ENCODE results near the gene USP15. TPM values are rescaled to one million over a fixed set of nuclear protein-coding genes. Genes with fewer than 3 reads are reported as not detected.
A peak's percentile ranks its signal among the peaks of the same experiment; 100 is the strongest.

The USP15 gene
- 153 TPM for polyA plus RNA-seq (2013)

GRCh38 chr12:62259993-62260732, at the start of gene USP15:
TSS of gene USP15 (plus strand) at chr12:62260404. CDS start at chr12:62260415, 11 bp downstream.
- CTCF ChIA-PET = interaction anchor here (0.7 to 1.3 kb wide), 8 partner anchors 9 to 175 kb away, joined by 3 to 9 read pairs (median 4); no protein-coding TSS in a partner anchor
- H3K36me3 ChIP-seq (ENCODE audit: control insufficient read depth in 4 of 4, insufficient read depth in 4 of 4, low read length in 3 of 4) = peaks cover 0 to 5% (median 0%) of the 10 kb centered on the region in 4 experiments
- POLR2A ChIA-PET = interaction anchor here (0.8 to 1.2 kb wide), 6 partner anchors 9 to 213 kb away, joined by 3 to 5 read pairs (median 3); no protein-coding TSS in a partner anchor
- WGBS (ENCODE audit: insufficient coverage) = 0% methylated on average over 56 of the region's 61 CpGs
- no peaks in the 10 kb centered on the region for H3K9me3 ChIP-seq (ENCODE audit: control extremely low read depth in 1 of 5, control insufficient read depth in 4 of 5, insufficient read depth in 2 of 5, low read depth in 1 of 5, low read length in 4 of 5)
- H3K4me1 ChIP-seq (ENCODE audit: control extremely low read depth in 1 of 4, control insufficient read depth in 4 of 4, insufficient read depth in 4 of 4, low read length in 3 of 4) = peaks cover 36 to 77% (median 49%) of the 10 kb centered on the region in 4 experiments
- H3K4me3 ChIP-seq (ENCODE audit: control insufficient read depth in 1 of 7, extremely low read depth in 1 of 7, insufficient read depth in 4 of 7, low read depth in 2 of 7, low read length in 6 of 7) = peak within 1 kb of the TSS; percentile 82 to 100 (median 96)
- H3K27ac ChIP-seq (ENCODE audit: insufficient read depth in 1 of 2, low read depth in 1 of 2, low read length in 2 of 2, poor library complexity in 1 of 2, severe bottlenecking in 2 of 2) = peak within 1 kb of the TSS; percentile 96 to 98
- no peaks in the 10 kb centered on the region for H3K27me3 ChIP-seq (replicated peaks in 2 of 5; ENCODE audit: control insufficient read depth in 4 of 5, insufficient read depth in 5 of 5, low read length in 4 of 5)
- DNase-seq = peak; percentile 98 to 99 (median 99)

- WGBS (ENCODE audit: insufficient coverage) = 20% methylated on average over 5 of the region's 7 CpGs
Observed at GRCh38 chr12:62210422-62210821, 49.8 kb upstream of the USP15 start.

GRCh38 chr12:62211510-62211909, 48.7 kb upstream of the USP15 start:
- ChIA-PET POLR2A (no interaction called here), CTCF (interaction anchor here (0.7 to 2.0 kb wide), 3 partner anchors 8 to 10 kb away, joined by 3 to 6 read pairs (median 3); no protein-coding TSS in a partner anchor)
- H3K27me3 ChIP-seq (replicated peaks in 2 of 5; ENCODE audit: control insufficient read depth in 4 of 5, insufficient read depth in 5 of 5, low read length in 4 of 5) = no peaks in the 10 kb centered on the region
- peak in 2 of 3 donors; percentile 23 to 28 for DNase-seq
- peaks cover 9 to 26% (median 13%) of the 10 kb centered on the region in 4 experiments for H3K4me1 ChIP-seq (ENCODE audit: control extremely low read depth in 1 of 4, control insufficient read depth in 4 of 4, insufficient read depth in 4 of 4, low read length in 3 of 4)
- H3K36me3 ChIP-seq (ENCODE audit: control insufficient read depth in 4 of 4, insufficient read depth in 4 of 4, low read length in 3 of 4) = no peaks in the 10 kb centered on the region
- H3K9me3 ChIP-seq (ENCODE audit: control extremely low read depth in 1 of 5, control insufficient read depth in 4 of 5, insufficient read depth in 2 of 5, low read depth in 1 of 5, low read length in 4 of 5) = no peaks in the 10 kb centered on the region
- 86% methylated on average over 1 of the region's 4 CpGs for WGBS (ENCODE audit: insufficient coverage)
- H3K27ac ChIP-seq (ENCODE audit: insufficient read depth in 1 of 2, low read depth in 1 of 2, low read length in 2 of 2, poor library complexity in 1 of 2, severe bottlenecking in 2 of 2) = no peak overlapping the region
- no peak overlapping the region for H3K4me3 ChIP-seq (ENCODE audit: control insufficient read depth in 1 of 7, extremely low read depth in 1 of 7, insufficient read depth in 4 of 7, low read depth in 2 of 7, low read length in 6 of 7)

More at GRCh38 chr12:62210422-62210821, 49.8 kb upstream of the USP15 start:
- no peaks in the 10 kb centered on the region for H3K27me3 ChIP-seq (replicated peaks in 2 of 5; ENCODE audit: control insufficient read depth in 4 of 5, insufficient read depth in 5 of 5, low read length in 4 of 5)
- H3K27ac ChIP-seq (ENCODE audit: insufficient read depth in 1 of 2, low read depth in 1 of 2, low read length in 2 of 2, poor library complexity in 1 of 2, severe bottlenecking in 2 of 2) = no peak overlapping the region
- H3K4me1 ChIP-seq (ENCODE audit: control extremely low read depth in 1 of 4, control insufficient read depth in 4 of 4, insufficient read depth in 4 of 4, low read length in 3 of 4) = peaks cover 7 to 16% (median 9%) of the 10 kb centered on the region in 4 experiments
- H3K36me3 ChIP-seq (ENCODE audit: control insufficient read depth in 4 of 4, insufficient read depth in 4 of 4, low read length in 3 of 4) = no peaks in the 10 kb centered on the region
- ChIA-PET POLR2A (no interaction called here), CTCF (interaction anchor here (0.8 to 2.7 kb wide), 7 partner anchors 8 to 723 kb away, joined by 3 to 7 read pairs (median 5); a partner anchor contains a TSS)
- H3K4me3 ChIP-seq (ENCODE audit: control insufficient read depth in 1 of 7, extremely low read depth in 1 of 7, insufficient read depth in 4 of 7, low read depth in 2 of 7, low read length in 6 of 7) = no peak overlapping the region
- peak; percentile 60 to 78 (median 73) for DNase-seq
- no peaks in the 10 kb centered on the region for H3K9me3 ChIP-seq (ENCODE audit: control extremely low read depth in 1 of 5, control insufficient read depth in 4 of 5, insufficient read depth in 2 of 5, low read depth in 1 of 5, low read length in 4 of 5)

- no peaks in the 10 kb centered on the region for H3K27me3 ChIP-seq (replicated peaks in 2 of 5; ENCODE audit: control insufficient read depth in 4 of 5, insufficient read depth in 5 of 5, low read length in 4 of 5)
- H3K4me1 ChIP-seq (ENCODE audit: control extremely low read depth in 1 of 4, control insufficient read depth in 4 of 4, insufficient read depth in 4 of 4, low read length in 3 of 4) = peaks cover 9 to 26% (median 13%) of the 10 kb centered on the region in 4 experiments
- no peak overlapping the region for H3K27ac ChIP-seq (ENCODE audit: insufficient read depth in 1 of 2, low read depth in 1 of 2, low read length in 2 of 2, poor library complexity in 1 of 2, severe bottlenecking in 2 of 2)
- peak in 2 of 3 donors; percentile 46 to 54 for DNase-seq
- H3K4me3 ChIP-seq (ENCODE audit: control insufficient read depth in 1 of 7, extremely low read depth in 1 of 7, insufficient read depth in 4 of 7, low read depth in 2 of 7, low read length in 6 of 7) = peak overlapping the region in 3 of 7 experiments; percentile 11 to 42 (median 21)
- no peaks in the 10 kb centered on the region for H3K9me3 ChIP-seq (ENCODE audit: control extremely low read depth in 1 of 5, control insufficient read depth in 4 of 5, insufficient read depth in 2 of 5, low read depth in 1 of 5, low read length in 4 of 5)
- ChIA-PET POLR2A (no interaction called here), CTCF (no interaction called here)
- no peaks in the 10 kb centered on the region for H3K36me3 ChIP-seq (ENCODE audit: control insufficient read depth in 4 of 4, insufficient read depth in 4 of 4, low read length in 3 of 4)
Observed at GRCh38 chr12:62214846-62215245, 45.4 kb upstream of the USP15 start.

- peak in 2 of 3 donors; percentile 41 to 50 for DNase-seq
- ChIA-PET CTCF (interaction anchor here (0.6 kb wide), 1 partner anchor 561 kb away, joined by 3 read pairs; no protein-coding TSS in a partner anchor), POLR2A (interaction anchor here (0.6 kb wide), 2 partner anchors 18 to 141 kb away, joined by 3 to 4 read pairs; no protein-coding TSS in a partner anchor)
- peak overlapping the region in 1 of 2 experiments; percentile 26 for H3K27ac ChIP-seq (ENCODE audit: insufficient read depth in 1 of 2, low read depth in 1 of 2, low read length in 2 of 2, poor library complexity in 1 of 2, severe bottlenecking in 2 of 2)
- peak overlapping the region in 1 of 7 experiments; percentile 17 for H3K4me3 ChIP-seq (ENCODE audit: control insufficient read depth in 1 of 7, extremely low read depth in 1 of 7, insufficient read depth in 4 of 7, low read depth in 2 of 7, low read length in 6 of 7)
- H3K36me3 ChIP-seq (ENCODE audit: control insufficient read depth in 4 of 4, insufficient read depth in 4 of 4, low read length in 3 of 4) = no peaks in the 10 kb centered on the region
- peaks cover 9 to 26% (median 13%) of the 10 kb centered on the region in 4 experiments for H3K4me1 ChIP-seq (ENCODE audit: control extremely low read depth in 1 of 4, control insufficient read depth in 4 of 4, insufficient read depth in 4 of 4, low read length in 3 of 4)
- WGBS (ENCODE audit: insufficient coverage) = no CpG with 5 or more reads among the region's 2 CpGs
- no peaks in the 10 kb centered on the region for H3K27me3 ChIP-seq (replicated peaks in 2 of 5; ENCODE audit: control insufficient read depth in 4 of 5, insufficient read depth in 5 of 5, low read length in 4 of 5)
- no peaks in the 10 kb centered on the region for H3K9me3 ChIP-seq (ENCODE audit: control extremely low read depth in 1 of 5, control insufficient read depth in 4 of 5, insufficient read depth in 2 of 5, low read depth in 1 of 5, low read length in 4 of 5)
Observed at GRCh38 chr12:62215506-62215905, 44.7 kb upstream of the USP15 start.

- Histone ChIP-seq H3K4me1 (ENCODE audit: control extremely low read depth in 1 of 4, control insufficient read depth in 4 of 4, insufficient read depth in 4 of 4, low read length in 3 of 4) (peaks cover 9 to 26% (median 13%) of the 10 kb centered on the region in 4 experiments), H3K9me3 (ENCODE audit: control extremely low read depth in 1 of 5, control insufficient read depth in 4 of 5, insufficient read depth in 2 of 5, low read depth in 1 of 5, low read length in 4 of 5) (no peaks in the 10 kb centered on the region), H3K27me3 (replicated peaks in 2 of 5; ENCODE audit: control insufficient read depth in 4 of 5, insufficient read depth in 5 of 5, low read length in 4 of 5) (no peaks in the 10 kb centered on the region), H3K36me3 (ENCODE audit: control insufficient read depth in 4 of 4, insufficient read depth in 4 of 4, low read length in 3 of 4) (no peaks in the 10 kb centered on the region), H3K27ac (ENCODE audit: insufficient read depth in 1 of 2, low read depth in 1 of 2, low read length in 2 of 2, poor library complexity in 1 of 2, severe bottlenecking in 2 of 2) (no peak overlapping the region), H3K4me3 (ENCODE audit: control insufficient read depth in 1 of 7, extremely low read depth in 1 of 7, insufficient read depth in 4 of 7, low read depth in 2 of 7, low read length in 6 of 7) (no peak overlapping the region)
- CTCF ChIA-PET = interaction anchor here (0.8 to 1.8 kb wide), 2 partner anchors 26 to 52 kb away, joined by 3 to 4 read pairs; no protein-coding TSS in a partner anchor
- whole genome bisulfite sequencing (ENCODE audit: insufficient coverage) = 95% methylated on average over 3 of the region's 6 CpGs
- no peak for DNase-seq
- POLR2A ChIA-PET = no interaction called here
Observed at GRCh38 chr12:62217466-62218194, 42.6 kb upstream of the USP15 start.
